GM10266 (cell line): ENCODE data around the gene RIT1.

Source experiments
- DNase-seq: peaks from one replicate; pipeline ENCODE4 v3.0.0; 2012; ENCODE audit errors: extremely low spot score
- TF ChIP-seq, protein P1 (sequence below): IDR thresholded peaks from 2 replicates; pipeline ENCODE4 v1.5.1; 2012; ENCODE audit warnings: mild to moderate bottlenecking, low read depth; ENCODE audit not compliant: control insufficient read depth, insufficient read depth; ENCODE audit errors: missing control alignments

Gene RIT1

DNA sequence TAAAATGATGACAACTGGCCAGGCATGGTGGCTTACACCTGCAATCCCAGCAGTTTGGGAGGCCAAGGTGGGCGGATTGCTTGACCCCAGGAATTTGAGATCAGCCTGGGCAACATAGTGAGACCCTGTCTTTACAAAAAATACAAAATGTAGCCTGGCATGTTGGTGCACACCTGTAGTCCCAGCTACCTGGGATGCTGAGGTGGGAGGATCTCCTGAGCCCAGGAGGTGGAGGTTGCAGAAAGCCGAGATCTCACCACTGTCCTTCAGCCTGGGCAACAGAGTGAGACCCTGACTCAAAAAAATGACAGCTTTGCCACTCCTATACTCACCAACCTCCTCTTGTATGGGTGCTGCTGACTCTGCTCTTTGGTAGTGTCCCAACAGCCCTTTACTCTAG lies 33.2 kb downstream of the RIT1 start:
- no peak for DNase-seq
- TF ChIP-seq, protein P1, sequence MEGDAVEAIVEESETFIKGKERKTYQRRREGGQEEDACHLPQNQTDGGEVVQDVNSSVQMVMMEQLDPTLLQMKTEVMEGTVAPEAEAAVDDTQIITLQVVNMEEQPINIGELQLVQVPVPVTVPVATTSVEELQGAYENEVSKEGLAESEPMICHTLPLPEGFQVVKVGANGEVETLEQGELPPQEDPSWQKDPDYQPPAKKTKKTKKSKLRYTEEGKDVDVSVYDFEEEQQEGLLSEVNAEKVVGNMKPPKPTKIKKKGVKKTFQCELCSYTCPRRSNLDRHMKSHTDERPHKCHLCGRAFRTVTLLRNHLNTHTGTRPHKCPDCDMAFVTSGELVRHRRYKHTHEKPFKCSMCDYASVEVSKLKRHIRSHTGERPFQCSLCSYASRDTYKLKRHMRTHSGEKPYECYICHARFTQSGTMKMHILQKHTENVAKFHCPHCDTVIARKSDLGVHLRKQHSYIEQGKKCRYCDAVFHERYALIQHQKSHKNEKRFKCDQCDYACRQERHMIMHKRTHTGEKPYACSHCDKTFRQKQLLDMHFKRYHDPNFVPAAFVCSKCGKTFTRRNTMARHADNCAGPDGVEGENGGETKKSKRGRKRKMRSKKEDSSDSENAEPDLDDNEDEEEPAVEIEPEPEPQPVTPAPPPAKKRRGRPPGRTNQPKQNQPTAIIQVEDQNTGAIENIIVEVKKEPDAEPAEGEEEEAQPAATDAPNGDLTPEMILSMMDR: no peak

GRCh38 chr1:155873860-155874259 lies 37.3 kb downstream of the RIT1 start:
- TF ChIP-seq, protein P1: no peak
- DNase-seq: no peak

DNA sequence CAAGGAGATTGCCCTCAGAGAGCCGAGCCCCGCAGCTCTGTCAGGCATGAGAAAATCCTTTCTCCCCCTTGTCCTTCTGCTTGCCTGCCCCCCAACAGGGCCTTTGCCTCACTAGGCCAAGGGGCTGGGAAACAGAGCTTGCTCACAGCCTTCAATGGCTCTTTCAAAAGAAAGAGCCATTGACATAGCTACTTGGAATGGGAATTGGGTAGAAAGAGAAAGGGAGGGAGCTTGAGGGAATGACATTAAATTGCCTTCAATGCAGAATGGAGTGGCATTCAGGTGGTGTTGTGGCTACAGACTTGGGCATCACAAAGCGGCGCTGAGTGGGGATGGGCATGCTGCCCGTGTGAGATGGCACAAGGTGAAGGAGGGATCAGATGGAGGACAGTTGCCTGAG lies 38.6 kb downstream of the RIT1 start:
- TF ChIP-seq, protein P1: no peak
- no peak for DNase-seq

DNA sequence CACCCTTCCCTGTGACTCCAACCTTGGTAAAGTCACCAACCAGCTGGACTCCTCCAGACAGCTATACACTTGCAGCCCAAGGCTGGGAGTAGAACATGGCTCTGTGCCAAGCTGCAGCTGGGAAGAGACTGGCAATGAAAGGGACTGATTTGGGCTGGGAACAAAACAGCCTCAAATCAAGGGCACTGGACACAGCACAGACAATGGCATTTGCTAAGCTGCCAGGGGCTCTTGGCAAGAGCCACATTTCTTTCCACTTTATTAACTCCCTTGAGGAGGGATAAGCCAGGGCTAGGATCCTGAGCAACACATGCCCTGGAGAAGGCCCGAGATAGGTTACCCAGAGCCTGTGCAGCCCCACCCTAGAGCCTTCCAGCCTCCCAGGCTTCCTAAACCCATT lies 39.8 kb downstream of the RIT1 start:
- DNase-seq: no peak
- TF ChIP-seq, protein P1: no peak

- no peak for DNase-seq
- TF ChIP-seq, protein P1: no peak
These were observed 43.4 kb downstream of the RIT1 start for GRCh38 chr1:155867766-155868165.

DNA sequence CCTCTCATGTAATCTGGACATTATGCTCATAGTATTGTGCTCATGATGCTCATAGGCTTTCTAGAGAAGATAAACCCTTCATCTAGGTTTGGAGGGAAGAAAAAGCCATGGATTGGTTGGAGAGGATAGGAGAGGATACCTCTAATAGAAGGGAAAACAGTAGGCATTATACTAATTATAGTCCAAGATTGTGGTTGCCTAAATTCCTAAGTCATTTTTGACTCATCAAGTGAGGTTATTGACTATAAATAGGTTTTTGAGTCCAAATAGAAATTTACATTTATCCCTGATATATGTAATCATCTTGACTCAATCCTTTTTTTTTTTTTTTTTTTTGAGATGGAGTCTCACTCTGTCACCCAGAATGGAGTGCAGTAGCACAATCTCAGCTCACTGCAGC lies 46.8 kb downstream of the RIT1 start:
- TF ChIP-seq, protein P1: no peak
- DNase-seq: no peak

DNA sequence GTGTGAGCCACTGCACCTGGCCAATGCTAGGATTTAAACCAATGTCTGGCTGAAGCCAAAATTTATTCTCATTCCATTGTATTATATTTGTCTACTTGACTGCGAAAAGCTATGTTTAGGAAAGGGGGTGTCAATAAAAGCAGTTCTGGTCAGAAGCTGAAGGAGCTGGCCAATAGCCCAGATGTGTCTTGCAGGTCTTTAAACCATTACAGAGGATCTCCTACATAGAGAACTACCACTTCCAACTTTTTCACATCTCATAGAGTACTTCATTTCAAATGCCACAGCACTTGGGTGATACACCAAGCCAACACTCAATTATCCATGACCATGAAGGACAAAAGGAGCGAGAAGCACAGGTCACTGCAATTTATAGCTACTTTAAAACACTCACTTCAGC lies 49.3 kb downstream of the RIT1 start:
- DNase-seq: no peak

More for the DNA sequence above, 49.3 kb downstream of the RIT1 start:
- TF ChIP-seq, protein P1: no peak
